Measurements from ENCODE around the gene IPCEF1.
"Not testable (repeated sequence)": the region's sequence is repeated elsewhere in the genome, so short reads cannot be mapped to it uniquely, and the experiment has no call there.

The IPCEF1 gene

GRCh38 chr6:154210678-154211077 lies 145.9 kb downstream of the IPCEF1 start:
- Mint-ChIP-seq H3K27ac (no peak overlapping the region), H3K27me3 (no peaks in the 10 kb centered on the region), H3K4me1 (no peaks in the 10 kb centered on the region), H3K4me3 (no peak overlapping the region), H3K36me3 (no peaks in the 10 kb centered on the region), H3K9me3 (no peaks in the 10 kb centered on the region)
- DNase-seq (ENCODE audit: low spot score in 2 of 2) (no peak), ATAC-seq (ENCODE audit: low read depth) (no peak)

- no peaks in the 10 kb centered on the region for H3K9me3 Mint-ChIP-seq
- DNase-seq (ENCODE audit: low spot score in 2 of 2), result no peak
- no peak for ATAC-seq (ENCODE audit: low read depth)
- H3K27me3 Mint-ChIP-seq, result no peaks in the 10 kb centered on the region
- no peak overlapping the region for H3K27ac Mint-ChIP-seq
- no peak overlapping the region for H3K4me3 Mint-ChIP-seq
- no peaks in the 10 kb centered on the region for H3K36me3 Mint-ChIP-seq
- H3K4me1 Mint-ChIP-seq, result no peaks in the 10 kb centered on the region
Measured at GRCh38 chr6:154209555-154209954, 147.0 kb downstream of the IPCEF1 start.

GRCh38 chr6:154206996-154207395 lies 149.6 kb downstream of the IPCEF1 start:
- Mint-ChIP-seq H3K9me3 (no peaks in the 10 kb centered on the region), H3K36me3 (no peaks in the 10 kb centered on the region), H3K4me1 (no peaks in the 10 kb centered on the region), H3K27ac (no peak overlapping the region), H3K27me3 (peaks cover 2% of the 10 kb centered on the region), H3K4me3 (no peak overlapping the region)
- no peak for DNase-seq (ENCODE audit: low spot score in 2 of 2)
- no peak for ATAC-seq (ENCODE audit: low read depth)

- ATAC-seq (ENCODE audit: low read depth) (no peak), DNase-seq (ENCODE audit: low spot score in 2 of 2) (no peak)
- Mint-ChIP-seq H3K36me3 (no peaks in the 10 kb centered on the region), H3K4me3 (no peak overlapping the region), H3K9me3 (no peaks in the 10 kb centered on the region), H3K27ac (no peak overlapping the region), H3K4me1 (no peaks in the 10 kb centered on the region), H3K27me3 (peaks cover 2% of the 10 kb centered on the region)
Measured at GRCh38 chr6:154206141-154206540, 150.5 kb downstream of the IPCEF1 start.

- Mint-ChIP-seq H3K27ac (no peak overlapping the region), H3K36me3 (no peaks in the 10 kb centered on the region), H3K27me3 (peaks cover 2% of the 10 kb centered on the region), H3K4me3 (no peak overlapping the region), H3K9me3 (no peaks in the 10 kb centered on the region), H3K4me1 (no peaks in the 10 kb centered on the region)
- ATAC-seq (ENCODE audit: low read depth) (no peak), DNase-seq (ENCODE audit: low spot score in 2 of 2) (no peak)
Measured at GRCh38 chr6:154202958-154203357, 153.6 kb downstream of the IPCEF1 start.

GRCh38 chr6:154202339-154202738 lies 154.3 kb downstream of the IPCEF1 start:
- Mint-ChIP-seq H3K27me3 (peaks cover 2% of the 10 kb centered on the region), H3K27ac (no peak overlapping the region), H3K4me1 (no peaks in the 10 kb centered on the region), H3K4me3 (no peak overlapping the region), H3K9me3 (no peaks in the 10 kb centered on the region), H3K36me3 (no peaks in the 10 kb centered on the region)
- no peak for ATAC-seq (ENCODE audit: low read depth)
- DNase-seq (ENCODE audit: low spot score in 2 of 2), result no peak

GRCh38 chr6:154201688-154202087 lies 154.9 kb downstream of the IPCEF1 start:
- H3K36me3 Mint-ChIP-seq; DNase-seq (ENCODE audit: low spot score in 2 of 2); H3K27ac Mint-ChIP-seq; ATAC-seq (ENCODE audit: low read depth); H3K4me1 Mint-ChIP-seq; H3K9me3 Mint-ChIP-seq; H3K27me3 Mint-ChIP-seq; H3K4me3 Mint-ChIP-seq: not testable (repeated sequence)

- DNase-seq (ENCODE audit: low spot score in 2 of 2) (no peak), ATAC-seq (ENCODE audit: low read depth) (no peak)
- Mint-ChIP-seq H3K36me3 (no peaks in the 10 kb centered on the region), H3K27ac (no peak overlapping the region), H3K27me3 (no peaks in the 10 kb centered on the region), H3K4me1 (no peaks in the 10 kb centered on the region), H3K4me3 (no peak overlapping the region), H3K9me3 (peaks cover 4% of the 10 kb centered on the region)
Measured at GRCh38 chr6:154197196-154197860, 159.3 kb downstream of the IPCEF1 start.

GRCh38 chr6:154196333-154196885 lies 160.2 kb downstream of the IPCEF1 start:
- H3K27me3 Mint-ChIP-seq, result no peaks in the 10 kb centered on the region
- H3K36me3 Mint-ChIP-seq, result no peaks in the 10 kb centered on the region
- DNase-seq (ENCODE audit: low spot score in 2 of 2) (no peak), ATAC-seq (ENCODE audit: low read depth) (no peak)
- peaks cover 4% of the 10 kb centered on the region for H3K9me3 Mint-ChIP-seq
- no peaks in the 10 kb centered on the region for H3K4me1 Mint-ChIP-seq
- H3K4me3 Mint-ChIP-seq, result no peak overlapping the region
- no peak overlapping the region for H3K27ac Mint-ChIP-seq

- Mint-ChIP-seq H3K27ac (no peak overlapping the region), H3K9me3 (no peaks in the 10 kb centered on the region), H3K4me3 (no peak overlapping the region), H3K36me3 (no peaks in the 10 kb centered on the region), H3K4me1 (no peaks in the 10 kb centered on the region), H3K27me3 (peaks cover 2% of the 10 kb centered on the region)
- DNase-seq (ENCODE audit: low spot score in 2 of 2) (no peak), ATAC-seq (ENCODE audit: low read depth) (no peak)
Measured at GRCh38 chr6:154187714-154188113, 168.9 kb downstream of the IPCEF1 start.

- no peak overlapping the region for H3K27ac Mint-ChIP-seq
- DNase-seq (ENCODE audit: low spot score in 2 of 2) (no peak), ATAC-seq (ENCODE audit: low read depth) (no peak)
- no peak overlapping the region for H3K4me3 Mint-ChIP-seq
- H3K4me1 Mint-ChIP-seq, result no peaks in the 10 kb centered on the region
- peaks cover 2% of the 10 kb centered on the region for H3K27me3 Mint-ChIP-seq
- H3K9me3 Mint-ChIP-seq, result peaks cover 2% of the 10 kb centered on the region
- no peaks in the 10 kb centered on the region for H3K36me3 Mint-ChIP-seq
Measured at GRCh38 chr6:154187203-154187602, 169.4 kb downstream of the IPCEF1 start.

- no peak overlapping the region for H3K27ac Mint-ChIP-seq
- H3K9me3 Mint-ChIP-seq, result peaks cover 4% of the 10 kb centered on the region
- H3K4me1 Mint-ChIP-seq, result no peaks in the 10 kb centered on the region
- DNase-seq (ENCODE audit: low spot score in 2 of 2), result no peak
- H3K27me3 Mint-ChIP-seq, result no peaks in the 10 kb centered on the region
- ATAC-seq (ENCODE audit: low read depth), result no peak
- no peak overlapping the region for H3K4me3 Mint-ChIP-seq
- no peaks in the 10 kb centered on the region for H3K36me3 Mint-ChIP-seq
Measured at GRCh38 chr6:154179434-154179833, 177.2 kb downstream of the IPCEF1 start.

GRCh38 chr6:154172393-154172792 lies 184.2 kb downstream of the IPCEF1 start:
- H3K27me3 Mint-ChIP-seq; ATAC-seq (ENCODE audit: low read depth); DNase-seq (ENCODE audit: low spot score in 2 of 2); H3K4me1 Mint-ChIP-seq; H3K9me3 Mint-ChIP-seq; H3K36me3 Mint-ChIP-seq; H3K4me3 Mint-ChIP-seq; H3K27ac Mint-ChIP-seq: not testable (repeated sequence)

GRCh38 chr6:154170106-154170505 lies 186.5 kb downstream of the IPCEF1 start:
- Mint-ChIP-seq H3K4me1 (no peaks in the 10 kb centered on the region), H3K36me3 (peaks cover 2% of the 10 kb centered on the region)
- ATAC-seq (ENCODE audit: low read depth), result no peak

GRCh38 chr6:154169193-154169847 lies 187.3 kb downstream of the IPCEF1 start:
- DNase-seq (ENCODE audit: low spot score in 2 of 2), result no peak
- Mint-ChIP-seq H3K4me1 (no peaks in the 10 kb centered on the region), H3K27me3 (peaks cover 4% of the 10 kb centered on the region), H3K27ac (no peak overlapping the region), H3K36me3 (peaks cover 2% of the 10 kb centered on the region), H3K4me3 (no peak overlapping the region), H3K9me3 (peaks cover 3% of the 10 kb centered on the region)
- ATAC-seq (ENCODE audit: low read depth), result no peak

More at GRCh38 chr6:154170106-154170505, 186.5 kb downstream of the IPCEF1 start:
- Mint-ChIP-seq H3K9me3 (peaks cover 5% of the 10 kb centered on the region), H3K27ac (no peak overlapping the region), H3K4me3 (no peak overlapping the region), H3K27me3 (peaks cover 4% of the 10 kb centered on the region)
- no peak for DNase-seq (ENCODE audit: low spot score in 2 of 2)
